Tibial nerve (tissue), 4 donors: ENCODE data around the gene OR52N5.

Experiments used
- EP300 ChIP-seq, 2 donors: sonication (generic); formaldehyde crosslinking; IDR thresholded peaks; one replicate each; pipeline ENCODE4 v1.6.1; 2017; ENCODE audit warnings: antibody characterized with exemption in 2 of 2, mild to moderate bottlenecking in 1 of 2
- TF ChIP-seq, protein P1 (sequence below), 5 experiments: fragments of 200-600 bp in 3 of 5; fragments of 450-650 bp in 2 of 5; sonication (generic) in 3 of 5; IDR thresholded peaks; one replicate each; pipeline ENCODE4 v1.5.1; 2016 to 2019; ENCODE audit warnings: antibody characterized with exemption in 5 of 5, mild to moderate bottlenecking in 3 of 5, moderate library complexity in 2 of 5

DNA sequence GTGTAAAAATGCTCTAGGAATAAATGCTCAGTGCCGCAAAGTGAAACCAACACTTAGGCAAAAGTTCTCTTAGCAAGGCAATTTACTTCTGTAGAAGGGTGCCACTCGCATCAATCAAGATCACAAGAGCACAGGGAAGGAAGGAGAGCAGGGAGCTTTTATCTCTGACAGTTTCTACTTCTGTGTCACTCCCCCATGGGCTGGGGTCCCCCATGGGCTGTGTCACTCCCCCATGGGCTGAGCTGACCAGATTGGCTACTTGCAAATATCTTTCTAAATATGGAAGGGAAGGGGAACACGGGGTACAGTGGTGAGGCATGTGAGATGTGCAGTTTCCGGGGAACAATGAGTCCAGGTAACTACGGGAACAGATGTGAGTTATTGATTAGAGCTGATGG is 26.0 kb upstream of the OR52N5 start:
- TF ChIP-seq, protein P1, sequence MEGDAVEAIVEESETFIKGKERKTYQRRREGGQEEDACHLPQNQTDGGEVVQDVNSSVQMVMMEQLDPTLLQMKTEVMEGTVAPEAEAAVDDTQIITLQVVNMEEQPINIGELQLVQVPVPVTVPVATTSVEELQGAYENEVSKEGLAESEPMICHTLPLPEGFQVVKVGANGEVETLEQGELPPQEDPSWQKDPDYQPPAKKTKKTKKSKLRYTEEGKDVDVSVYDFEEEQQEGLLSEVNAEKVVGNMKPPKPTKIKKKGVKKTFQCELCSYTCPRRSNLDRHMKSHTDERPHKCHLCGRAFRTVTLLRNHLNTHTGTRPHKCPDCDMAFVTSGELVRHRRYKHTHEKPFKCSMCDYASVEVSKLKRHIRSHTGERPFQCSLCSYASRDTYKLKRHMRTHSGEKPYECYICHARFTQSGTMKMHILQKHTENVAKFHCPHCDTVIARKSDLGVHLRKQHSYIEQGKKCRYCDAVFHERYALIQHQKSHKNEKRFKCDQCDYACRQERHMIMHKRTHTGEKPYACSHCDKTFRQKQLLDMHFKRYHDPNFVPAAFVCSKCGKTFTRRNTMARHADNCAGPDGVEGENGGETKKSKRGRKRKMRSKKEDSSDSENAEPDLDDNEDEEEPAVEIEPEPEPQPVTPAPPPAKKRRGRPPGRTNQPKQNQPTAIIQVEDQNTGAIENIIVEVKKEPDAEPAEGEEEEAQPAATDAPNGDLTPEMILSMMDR (IDR thresholded peaks at IDR 0.05), result no peak
- no peak for TF ChIP-seq EP300 (IDR thresholded peaks at IDR 0.05)
